ENCODE data around the gene SNRPD2.

SNRPD2 gene

GRCh38 chr19:45681391-45682015, 10.2 kb downstream of the SNRPD2 start:
- TF ChIP-seq POLR2A (IDR thresholded peaks at IDR 0.05; ENCODE audit: low read depth, low read length) (no peak), TAF1 (IDR thresholded peaks at IDR 0.05; ENCODE audit: low read depth, low read length) (no peak), SPI1 (IDR thresholded peaks at IDR 0.05; ENCODE audit: low read depth, low read length) (no peak), POU2F2 (IDR thresholded peaks at IDR 0.05; ENCODE audit: low read depth, low read length) (no peak), PAX5 (IDR thresholded peaks at IDR 0.05; ENCODE audit: insufficient read depth, low read length, severe bottlenecking) (no peak), POLR2AphosphoS5 (IDR thresholded peaks at IDR 0.05; ENCODE audit: low read depth, low read length) (no peak)
- FAIRE-seq = peak; percentile 89
- peak; percentile 82 for DNase-seq (ENCODE audit: insufficient read length, low spot score)

DNA sequence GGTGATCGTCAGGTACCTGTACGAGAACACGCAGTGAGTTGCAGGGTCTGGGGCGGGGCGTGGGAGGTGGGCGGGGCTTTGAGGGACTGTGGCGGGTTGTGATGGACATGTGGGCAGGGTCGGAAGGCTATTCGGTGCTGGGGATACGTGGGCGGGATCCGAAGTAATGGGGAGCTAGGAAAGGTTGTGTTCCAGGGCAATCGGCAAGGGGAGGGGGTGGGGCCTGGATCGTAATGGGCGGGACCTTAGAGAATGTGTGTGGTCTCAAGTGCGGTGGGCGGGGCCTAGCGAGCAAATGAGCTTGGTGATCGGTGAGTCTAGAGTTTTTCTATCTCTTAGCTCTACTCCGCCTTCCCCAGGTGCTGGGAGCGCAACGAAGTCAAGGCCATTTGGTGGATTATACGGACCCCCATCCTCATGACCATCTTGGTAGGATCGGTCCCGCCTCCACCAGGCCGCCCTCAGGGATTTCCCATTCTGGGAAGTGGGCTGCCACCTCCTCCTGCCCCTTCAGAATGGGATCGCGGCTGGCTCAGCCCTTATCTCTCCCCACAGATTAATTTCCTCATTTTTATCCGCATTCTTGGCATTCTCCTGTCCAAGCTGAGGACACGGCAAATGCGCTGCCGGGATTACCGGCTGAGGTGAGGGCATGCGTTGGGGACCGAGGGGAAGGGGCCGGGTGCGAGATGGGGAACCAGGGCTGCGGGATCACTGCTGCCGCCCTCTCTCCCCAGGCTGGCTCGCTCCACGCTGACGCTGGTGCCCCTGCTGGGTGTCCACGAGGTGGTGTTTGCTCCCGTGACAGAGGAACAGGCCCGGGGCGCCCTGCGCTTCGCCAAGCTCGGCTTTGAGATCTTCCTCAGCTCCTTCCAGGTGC, 14.2 kb downstream of the SNRPD2 start:
- TF ChIP-seq POLR2AphosphoS5 (IDR thresholded peaks at IDR 0.05; ENCODE audit: low read depth, low read length) (no peak), PAX5 (IDR thresholded peaks at IDR 0.05; ENCODE audit: insufficient read depth, low read length, severe bottlenecking) (no peak), TAF1 (IDR thresholded peaks at IDR 0.05; ENCODE audit: low read depth, low read length) (no peak), POLR2A (IDR thresholded peaks at IDR 0.05; ENCODE audit: low read depth, low read length) (no peak), POU2F2 (IDR thresholded peaks at IDR 0.05; ENCODE audit: low read depth, low read length) (no peak), SPI1 (IDR thresholded peaks at IDR 0.05; ENCODE audit: low read depth, low read length) (no peak)
- peak; percentile 76 for DNase-seq (ENCODE audit: insufficient read length, low spot score)
- peak; percentile 74 for FAIRE-seq

GRCh38 chr19:45676851-45677263, 14.9 kb downstream of the SNRPD2 start:
- FAIRE-seq (no peak), DNase-seq (ENCODE audit: insufficient read length, low spot score) (no peak)
- TF ChIP-seq POU2F2 (IDR thresholded peaks at IDR 0.05; ENCODE audit: low read depth, low read length) = no peak
- TF ChIP-seq SPI1 (IDR thresholded peaks at IDR 0.05; ENCODE audit: low read depth, low read length) = peak; percentile 36

GRCh38 chr19:45674946-45675345, 16.8 kb downstream of the SNRPD2 start:
- FAIRE-seq = no peak

GRCh38 chr19:45670670-45671453, 20.9 kb downstream of the SNRPD2 start:
- DNase-seq (ENCODE audit: insufficient read length, low spot score) (peak; percentile 91), FAIRE-seq (peak; percentile 96)
- no peak for TF ChIP-seq TAF1 (IDR thresholded peaks at IDR 0.05; ENCODE audit: low read depth, low read length)
- no peak for TF ChIP-seq POLR2A (IDR thresholded peaks at IDR 0.05; ENCODE audit: low read depth, low read length)
- no peak for TF ChIP-seq SPI1 (IDR thresholded peaks at IDR 0.05; ENCODE audit: low read depth, low read length)
- TF ChIP-seq POLR2AphosphoS5 (IDR thresholded peaks at IDR 0.05; ENCODE audit: low read depth, low read length) = no peak
- TF ChIP-seq PAX5 (IDR thresholded peaks at IDR 0.05; ENCODE audit: insufficient read depth, low read length, severe bottlenecking) = no peak
- TF ChIP-seq POU2F2 (IDR thresholded peaks at IDR 0.05; ENCODE audit: low read depth, low read length) = no peak

More at GRCh38 chr19:45674946-45675345, 16.8 kb downstream of the SNRPD2 start:
- no peak for DNase-seq (ENCODE audit: insufficient read length, low spot score)
- no peak for TF ChIP-seq POLR2A (IDR thresholded peaks at IDR 0.05; ENCODE audit: low read depth, low read length)
- TF ChIP-seq PAX5 (IDR thresholded peaks at IDR 0.05; ENCODE audit: insufficient read depth, low read length, severe bottlenecking) = no peak
- TF ChIP-seq POLR2AphosphoS5 (IDR thresholded peaks at IDR 0.05; ENCODE audit: low read depth, low read length) = no peak
- TF ChIP-seq POU2F2 (IDR thresholded peaks at IDR 0.05; ENCODE audit: low read depth, low read length) = no peak
- no peak for TF ChIP-seq TAF1 (IDR thresholded peaks at IDR 0.05; ENCODE audit: low read depth, low read length)
- TF ChIP-seq SPI1 (IDR thresholded peaks at IDR 0.05; ENCODE audit: low read depth, low read length) = no peak

- no peak for TF ChIP-seq SPI1 (IDR thresholded peaks at IDR 0.05; ENCODE audit: low read depth, low read length)
- TF ChIP-seq POLR2AphosphoS5 (IDR thresholded peaks at IDR 0.05; ENCODE audit: low read depth, low read length) = no peak
- TF ChIP-seq TAF1 (IDR thresholded peaks at IDR 0.05; ENCODE audit: low read depth, low read length) = no peak
- DNase-seq (ENCODE audit: insufficient read length, low spot score) (no peak), FAIRE-seq (peak; percentile 38)
Measured at GRCh38 chr19:45668342-45668871, 23.3 kb downstream of the SNRPD2 start.

DNA sequence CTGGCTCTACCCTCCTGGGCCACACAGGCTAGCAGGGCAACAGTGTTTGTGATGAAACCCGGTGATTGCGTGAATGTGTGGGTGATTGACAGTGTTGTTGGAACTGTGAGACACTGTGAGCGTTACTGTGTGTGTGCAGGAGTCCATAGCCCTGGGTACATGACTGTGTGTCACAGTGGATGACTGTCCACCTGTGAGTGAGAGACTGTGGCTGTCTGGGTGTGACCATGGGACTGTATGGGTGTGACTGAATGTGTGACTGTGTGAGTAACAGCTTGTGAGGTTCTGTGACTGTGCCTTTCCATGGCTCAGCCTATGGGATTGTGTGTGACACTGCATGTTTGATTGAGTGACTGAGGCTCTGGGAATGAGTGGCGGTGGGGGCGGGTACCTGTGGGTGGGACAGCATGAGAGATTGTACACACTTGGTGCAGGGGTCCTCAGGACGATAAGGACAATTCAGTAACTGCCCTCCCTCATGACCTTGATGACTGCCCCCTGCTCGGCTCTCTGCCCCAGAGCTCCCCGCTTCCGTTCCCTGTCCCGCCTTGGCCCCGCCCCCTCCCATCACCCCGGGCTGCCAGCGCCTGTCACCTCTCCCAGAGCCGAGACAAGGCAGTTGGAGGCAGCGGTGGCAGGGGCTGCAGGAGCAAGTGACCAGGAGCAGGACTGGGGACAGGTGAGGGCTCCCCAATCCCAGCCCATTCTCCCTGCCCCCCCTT, 24.0 kb downstream of the SNRPD2 start, which contains the start of gene GIPR:
GIPR (plus strand) TSS at position 602 of the 722 bp plus-strand sequence. CDS start 1,300 bp downstream, outside the sequence.
- no peak for DNase-seq (ENCODE audit: insufficient read length, low spot score)
- peak; percentile 95 for FAIRE-seq
- no peak for TF ChIP-seq TAF1 (IDR thresholded peaks at IDR 0.05; ENCODE audit: low read depth, low read length)
- TF ChIP-seq POU2F2 (IDR thresholded peaks at IDR 0.05; ENCODE audit: low read depth, low read length) = no peak
- TF ChIP-seq SPI1 (IDR thresholded peaks at IDR 0.05; ENCODE audit: low read depth, low read length) = no peak
- no peak for TF ChIP-seq POLR2AphosphoS5 (IDR thresholded peaks at IDR 0.05; ENCODE audit: low read depth, low read length)
- no peak for TF ChIP-seq PAX5 (IDR thresholded peaks at IDR 0.05; ENCODE audit: insufficient read depth, low read length, severe bottlenecking)
- TF ChIP-seq POLR2A (IDR thresholded peaks at IDR 0.05; ENCODE audit: low read depth, low read length) = no peak

DNA sequence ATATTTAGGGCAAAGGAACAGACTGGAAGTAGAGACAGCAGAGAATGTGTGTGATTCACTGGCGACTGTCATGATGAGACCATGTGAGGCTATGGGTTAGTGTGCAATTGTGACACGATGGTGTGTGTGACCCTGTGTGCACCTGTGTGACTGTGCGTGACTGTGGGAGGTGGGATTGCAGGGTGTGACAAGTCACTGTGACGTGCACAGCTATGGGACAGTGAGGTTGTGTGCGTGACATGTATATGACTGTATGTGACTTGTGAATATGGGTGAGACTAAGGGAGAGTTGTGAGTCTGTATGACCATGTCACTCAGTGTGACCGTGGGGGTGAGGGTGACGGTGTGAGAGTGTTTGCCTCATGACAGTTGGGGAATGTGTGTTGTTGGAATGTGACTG, 27.2 kb downstream of the SNRPD2 start:
- FAIRE-seq = peak; percentile 76
- DNase-seq (ENCODE audit: insufficient read length, low spot score) = no peak
- TF ChIP-seq POLR2AphosphoS5 (IDR thresholded peaks at IDR 0.05; ENCODE audit: low read depth, low read length) = no peak
- no peak for TF ChIP-seq PAX5 (IDR thresholded peaks at IDR 0.05; ENCODE audit: insufficient read depth, low read length, severe bottlenecking)
- no peak for TF ChIP-seq TAF1 (IDR thresholded peaks at IDR 0.05; ENCODE audit: low read depth, low read length)
- TF ChIP-seq POLR2A (IDR thresholded peaks at IDR 0.05; ENCODE audit: low read depth, low read length) = no peak
- no peak for TF ChIP-seq POU2F2 (IDR thresholded peaks at IDR 0.05; ENCODE audit: low read depth, low read length)
- TF ChIP-seq SPI1 (IDR thresholded peaks at IDR 0.05; ENCODE audit: low read depth, low read length) = no peak

Data from GM12891 (cell line).